Daoy (cell line): ENCODE measurements around the gene TRRAP. TPM values are rescaled to one million over a fixed set of nuclear protein-coding genes. Genes with fewer than 3 reads are reported as not detected.

ENCODE experiments used
- DNase-seq: peaks from one replicate; pipeline ENCODE4 v3.0.0-alpha.2; 2015; ENCODE audit warnings: low read depth
- total RNA-seq: library from RNA; depleted of rRNA; stranded (reverse); fragments of >200 nt; shearing (Covaris generic); gene quantifications from 2 replicates; pipeline ENCODE4 v1.2.3, GENCODE V29; 2014; rRNA removed

Gene TRRAP
- total RNA-seq, 1 experiment from 2014 or later = 17.9 TPM

- DNase-seq = no peak
These were observed 182.9 kb downstream of the TRRAP start for GRCh38 chr7:99061001-99061776.

Other genes with a start within 250 kb of the TRRAP start
- 3.3 TPM in 1 of 2 replicates, not detected in the other for gene TMEM130, start 8.5 kb upstream of the TRRAP start, total RNA-seq